Renal pelvis (tissue), 4 donors: ENCODE measurements around the gene DIO3. TPM values are rescaled to one million over a fixed set of nuclear protein-coding genes. Genes with fewer than 3 reads are reported as not detected.

Experiments used
- DNase-seq: peaks from one replicate; pipeline ENCODE4 v3.0.0-alpha.2; 2013
- polyA plus RNA-seq, 3 donors: library from polyadenylated mRNA; unstranded; fragments of 120-200 nt; gene quantifications; one replicate each; pipeline ENCODE4 v1.2.1, GENCODE V29; 2013; ENCODE audit not compliant: insufficient read length in 3 of 3

Gene DIO3
- polyA plus RNA-seq, 3 donors, result 0.18 to 0.27 (median 0.21) TPM

DNA sequence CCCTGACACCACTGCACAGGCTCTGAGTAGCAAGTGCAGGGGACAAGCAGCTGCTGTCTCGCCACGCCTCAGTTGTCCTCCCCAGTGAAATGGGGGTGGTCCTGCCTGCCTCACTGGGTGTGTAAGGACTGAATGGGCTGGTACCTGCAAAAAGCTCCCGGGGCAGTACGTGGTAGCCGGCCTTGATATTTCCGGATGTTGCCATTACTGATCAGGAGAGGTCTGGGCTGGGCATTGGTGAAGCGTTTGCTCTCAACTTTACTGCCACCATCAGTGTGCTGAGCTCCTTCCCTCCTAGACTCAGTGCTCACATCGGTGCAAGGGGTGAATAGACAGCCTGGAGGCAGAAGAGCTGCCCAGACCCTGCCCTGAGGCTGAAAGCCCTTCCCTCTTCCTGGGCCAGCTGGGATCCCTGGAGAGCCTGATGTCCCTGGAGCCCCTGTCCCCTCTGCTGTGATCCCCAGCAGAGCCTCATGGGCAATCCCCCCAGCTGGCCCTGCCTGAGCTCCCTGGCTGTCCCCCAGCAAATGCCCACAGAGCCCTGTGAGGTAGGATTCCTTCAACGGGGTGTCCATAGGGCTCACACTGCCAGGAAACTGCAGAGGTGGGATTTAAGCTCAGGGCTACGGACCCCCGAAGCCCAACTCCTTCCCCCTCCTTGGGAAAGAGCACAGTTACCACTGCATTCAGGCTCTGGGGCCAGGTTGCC, 18.2 kb downstream of the DIO3 start:
- DNase-seq, result no peak

DNA sequence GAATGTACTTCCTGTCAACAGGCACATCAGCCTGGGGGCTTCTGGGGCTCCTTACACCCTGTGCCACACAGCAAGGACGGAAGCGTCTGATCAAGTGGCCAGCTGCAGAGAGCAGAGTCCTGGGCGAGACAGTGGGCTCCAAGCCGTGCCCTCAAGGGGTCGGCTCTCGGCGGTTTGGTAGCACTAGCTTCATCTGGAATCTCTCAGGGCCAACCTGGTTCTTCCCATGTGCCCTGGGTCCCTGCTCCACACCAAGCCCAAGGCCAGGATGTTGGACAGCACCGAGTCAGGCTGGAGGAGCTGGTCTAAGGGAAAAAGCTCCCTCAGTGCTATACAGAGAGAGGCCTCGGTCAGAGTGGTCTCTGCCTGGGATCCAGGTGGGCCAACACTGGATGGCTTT, 20.5 kb downstream of the DIO3 start:
- DNase-seq, result no peak

DNA sequence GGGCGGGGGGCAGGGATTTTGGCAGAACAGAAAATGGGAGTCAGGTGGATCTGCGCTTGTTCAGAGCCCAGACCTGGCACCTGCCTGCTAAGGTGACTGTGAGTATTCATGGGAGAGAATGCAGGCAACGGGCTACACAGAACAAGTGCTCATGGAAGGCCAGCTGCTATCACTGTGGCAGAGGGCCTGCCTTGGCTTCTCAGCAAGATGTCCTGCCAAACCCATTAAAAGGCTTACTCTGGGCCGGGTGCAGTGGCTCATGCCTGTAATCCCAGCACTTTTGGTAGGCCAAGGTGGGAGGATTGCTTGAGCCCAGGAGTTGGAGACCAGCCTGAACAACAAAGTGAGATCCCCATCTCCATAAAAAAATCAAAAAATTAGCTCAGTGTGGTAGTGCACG, 21.0 kb downstream of the DIO3 start:
- no peak for DNase-seq

DNA sequence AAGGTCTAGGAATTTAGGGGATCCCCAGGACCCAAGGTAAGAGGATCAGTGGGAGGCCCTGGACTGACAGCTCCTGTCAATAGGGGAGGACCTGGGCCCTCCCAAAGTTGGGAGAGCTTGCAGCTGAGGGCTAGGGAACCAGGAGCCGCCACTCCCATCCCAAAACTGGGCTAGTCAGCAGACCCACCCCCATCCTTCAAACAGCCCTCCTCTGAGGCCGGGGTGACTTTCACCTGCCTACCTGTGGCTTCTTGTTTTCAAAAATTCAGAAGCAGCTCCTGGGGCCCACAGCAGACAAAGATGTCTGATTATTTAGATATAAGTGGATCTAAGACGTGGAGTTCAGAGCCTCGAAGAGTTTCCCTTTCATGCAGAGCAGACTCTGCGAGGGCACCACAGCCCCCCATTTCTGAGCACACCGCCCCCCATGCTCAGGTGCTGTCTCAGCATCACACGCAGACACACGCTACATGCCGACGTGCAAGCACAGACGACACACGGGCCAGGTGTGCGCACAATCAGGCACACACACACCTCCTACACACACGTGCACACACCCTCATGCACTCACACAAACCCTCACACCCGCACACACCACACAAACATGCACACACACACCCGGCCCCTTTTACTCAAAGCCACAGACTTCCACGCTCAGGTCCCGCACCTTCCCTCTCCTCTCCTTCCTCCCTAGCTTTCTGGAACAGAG, 21.9 kb downstream of the DIO3 start:
- DNase-seq, result no peak

DNA sequence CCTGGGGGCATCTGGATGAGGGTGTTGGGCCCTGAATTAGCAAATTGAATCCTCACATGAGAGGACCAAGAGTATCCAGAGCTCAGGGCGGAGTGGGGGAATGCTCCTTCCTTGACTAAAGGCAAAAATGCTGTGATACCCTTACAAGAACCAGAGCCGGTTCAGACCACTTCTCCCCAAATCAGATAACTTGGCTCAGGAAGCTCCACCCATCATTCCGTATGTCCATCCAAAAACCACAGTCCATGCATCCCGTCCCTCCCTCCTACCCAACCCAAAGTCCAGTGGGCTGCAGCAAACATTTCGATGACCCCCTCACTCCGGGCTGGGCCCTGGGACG, 22.4 kb downstream of the DIO3 start:
- no peak for DNase-seq

DNA sequence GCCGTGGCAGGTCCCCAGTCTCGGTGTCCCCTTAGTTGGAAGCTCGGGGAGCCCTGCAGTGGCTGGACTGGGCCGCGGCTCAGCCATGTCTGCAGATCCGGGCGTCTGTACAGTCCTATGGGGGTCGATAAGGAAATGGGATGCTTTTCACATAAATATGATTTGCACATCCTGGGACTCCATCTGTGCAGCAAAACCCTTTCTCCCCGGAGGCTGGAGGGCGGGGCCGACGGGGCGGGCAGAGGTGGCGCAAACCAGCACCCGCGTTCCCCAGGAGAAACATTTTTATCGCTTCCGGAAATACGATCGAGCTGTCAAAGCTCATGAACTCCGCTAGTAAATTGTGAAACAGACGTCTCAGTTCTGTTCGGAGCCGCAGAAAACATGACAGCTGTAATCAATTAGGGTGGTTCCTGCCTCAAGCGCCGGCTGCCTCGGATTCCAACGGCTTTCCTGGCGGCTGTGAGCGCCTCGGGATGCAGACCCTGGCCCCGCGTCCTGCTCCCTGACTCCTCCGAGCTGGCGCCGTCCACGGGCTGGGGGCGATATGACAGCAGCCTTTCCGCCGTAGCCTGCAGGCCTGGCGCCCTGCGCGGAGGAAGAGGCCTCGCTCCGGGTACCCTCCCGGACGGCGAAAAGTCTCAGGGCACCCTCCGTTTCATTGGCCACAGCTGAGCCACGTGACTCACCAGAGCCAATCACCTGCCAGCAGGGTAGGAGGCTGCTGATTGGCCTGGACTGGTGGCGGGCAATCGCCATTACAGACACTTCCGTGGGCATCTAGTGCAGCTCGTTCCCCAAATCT, 23.0 kb downstream of the DIO3 start:
- peak; percentile 88 for DNase-seq

DNA sequence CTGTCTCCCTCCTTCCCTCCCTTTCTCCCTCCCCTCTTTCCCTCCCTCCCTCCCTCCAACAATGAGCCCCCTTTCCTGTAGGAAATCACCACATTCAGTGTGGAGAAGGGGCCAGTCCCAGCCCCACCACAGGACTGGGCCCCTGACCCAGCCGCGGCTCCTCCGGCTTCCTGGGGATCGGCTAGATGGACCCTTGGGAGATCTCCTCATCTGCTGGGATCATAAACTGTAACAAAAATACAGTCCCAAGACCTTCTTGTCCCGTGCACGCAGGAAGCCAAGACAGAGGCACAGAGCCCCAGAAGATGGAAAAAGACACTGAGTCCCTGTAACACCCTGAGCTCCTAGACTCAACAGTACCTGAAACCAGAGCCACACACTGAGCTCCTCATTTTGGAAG, 23.9 kb downstream of the DIO3 start:
- no peak for DNase-seq

DNA sequence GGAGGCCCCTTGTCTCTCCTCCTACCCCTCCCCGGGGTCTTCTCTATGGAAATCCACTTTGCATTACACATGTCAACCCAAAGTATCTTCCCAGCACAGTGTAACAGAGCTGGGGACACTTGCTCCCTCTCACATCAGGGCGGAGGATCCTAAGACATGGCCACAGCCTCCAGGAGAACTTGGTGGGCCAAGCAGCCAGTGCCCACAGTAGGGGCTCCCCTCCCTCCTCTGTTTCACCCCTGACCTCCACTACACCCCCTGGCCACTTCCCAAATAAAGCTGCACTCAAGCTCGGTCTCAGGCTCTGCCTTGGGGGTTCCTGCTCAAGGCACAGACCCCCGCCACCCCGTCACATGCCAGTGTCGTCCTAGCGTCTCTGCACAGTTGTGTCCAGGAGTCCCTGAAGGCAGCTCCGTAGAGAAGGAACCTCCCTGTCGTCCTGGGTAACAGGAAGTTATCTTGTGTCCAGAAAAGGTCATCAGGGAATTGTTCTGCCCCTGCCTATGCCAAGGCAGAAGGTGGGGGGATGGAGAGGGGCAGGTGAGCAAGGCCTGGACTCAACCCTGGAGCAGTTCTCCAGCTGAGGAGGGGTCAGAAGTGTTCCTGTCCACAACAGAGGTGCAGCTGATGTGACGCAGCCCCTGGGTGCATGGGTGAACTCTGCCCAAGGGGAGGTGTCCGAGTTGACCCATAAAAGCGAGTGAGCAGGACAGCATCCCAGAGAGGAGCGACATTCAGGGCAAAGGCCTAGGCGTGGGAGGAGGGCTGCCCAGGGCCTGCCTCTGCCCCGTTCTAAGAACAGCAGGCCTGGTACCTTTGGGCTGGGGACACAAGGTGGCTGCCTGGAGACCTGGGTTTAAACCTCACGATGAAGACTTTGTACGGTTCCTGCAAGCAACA, 25.5 kb downstream of the DIO3 start:
- DNase-seq, result no peak

DNA sequence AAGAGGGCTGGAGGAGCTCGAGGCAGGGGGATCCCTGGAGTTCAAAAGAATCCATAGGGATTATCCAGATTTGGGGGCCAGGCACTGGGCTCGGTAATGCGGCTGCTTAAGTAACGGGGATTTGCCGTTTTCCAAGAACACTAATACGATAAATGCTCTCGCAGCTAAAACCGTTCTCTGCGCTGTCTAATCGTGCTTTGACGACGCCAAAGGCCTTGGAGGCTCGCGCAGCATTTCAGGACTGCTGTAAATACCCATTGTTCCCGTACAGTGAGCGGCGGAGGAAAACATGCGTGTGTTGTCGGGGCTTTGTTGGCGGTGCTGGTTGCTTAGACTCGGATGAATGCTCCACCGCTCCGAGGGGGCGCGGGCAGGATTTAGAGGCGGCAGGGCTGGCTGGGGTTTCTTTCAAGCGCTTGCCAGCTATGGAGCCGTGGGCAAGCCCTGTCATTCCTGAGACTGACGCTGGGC, 26.2 kb downstream of the DIO3 start:
- peak; percentile 40 for DNase-seq

DNA sequence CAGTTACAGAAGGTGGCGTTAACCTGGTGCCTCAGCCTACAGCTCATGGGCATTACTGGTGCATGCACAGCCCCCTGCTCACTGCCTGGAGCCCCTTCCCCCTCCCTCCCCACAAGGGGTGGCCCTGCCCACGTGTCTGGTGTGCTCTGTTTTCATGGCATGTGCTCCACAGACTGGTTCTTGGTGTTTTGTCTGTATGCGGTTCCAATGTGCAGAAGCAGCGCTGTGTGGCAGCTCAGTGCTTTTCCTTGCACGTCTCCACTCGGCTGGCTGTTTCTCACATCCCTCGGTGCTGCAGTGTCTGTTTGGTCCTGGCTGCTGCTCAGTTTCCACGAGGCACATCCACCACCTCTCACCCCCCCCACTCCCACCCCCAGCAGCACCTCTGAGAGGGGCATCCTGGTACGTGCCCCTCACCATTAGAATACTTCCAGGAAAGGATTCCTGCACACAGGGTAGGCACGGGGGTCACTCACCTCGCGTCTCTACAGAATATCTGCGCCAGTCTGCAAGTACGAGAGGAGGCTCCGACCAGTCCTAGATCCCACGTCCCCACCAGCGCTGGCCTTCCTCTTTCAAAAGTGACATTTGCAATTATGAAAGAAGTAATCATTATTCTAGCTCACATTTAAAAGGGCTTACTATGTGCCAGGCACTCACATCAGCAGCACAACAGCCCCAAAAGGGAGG, 27.1 kb downstream of the DIO3 start:
- no peak for DNase-seq

DNA sequence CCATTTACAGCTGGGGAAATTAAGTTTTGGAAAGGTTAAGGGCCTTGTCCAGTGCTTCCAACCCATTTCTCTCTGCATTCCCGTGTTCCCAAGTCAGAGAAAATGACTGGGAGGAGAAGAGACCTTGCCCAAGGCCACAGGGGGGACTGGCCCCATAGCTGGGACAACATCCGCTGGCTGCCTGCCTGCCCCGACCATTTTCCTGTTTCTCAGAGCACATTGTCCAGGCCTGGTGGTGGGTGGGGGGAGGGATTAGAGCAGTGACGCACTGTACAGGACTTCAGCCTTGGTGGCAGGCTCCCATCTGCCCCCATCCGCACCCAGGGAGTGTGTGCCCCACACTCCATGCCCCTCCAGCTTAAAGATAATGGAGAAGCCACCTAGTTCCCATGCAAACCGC, 27.7 kb downstream of the DIO3 start:
- no peak for DNase-seq

DNA sequence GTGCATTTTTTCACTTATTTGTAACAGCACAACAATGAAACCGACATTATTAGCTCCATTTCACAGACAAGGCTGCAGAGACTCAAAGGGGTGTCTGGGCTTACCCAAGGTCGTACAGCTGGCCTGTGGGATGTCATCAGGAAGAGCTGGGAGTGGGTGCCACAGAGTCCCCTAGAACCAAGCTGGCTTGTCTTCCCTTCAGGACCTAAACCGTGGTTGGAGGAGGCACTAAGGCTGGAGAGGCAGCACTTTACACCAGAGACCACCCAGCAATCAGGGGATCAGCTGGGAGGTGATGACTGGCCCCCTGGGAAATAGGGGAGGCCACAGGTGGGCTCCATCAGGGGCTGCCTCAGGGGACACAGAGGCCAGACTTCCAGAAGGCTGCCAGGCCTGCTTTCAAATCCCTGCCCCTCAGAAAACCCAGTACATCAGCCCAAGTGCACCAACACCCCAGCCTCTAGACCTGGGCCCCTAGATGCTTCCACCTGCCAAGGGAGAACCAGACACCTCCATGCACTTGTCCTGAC, 28.3 kb downstream of the DIO3 start:
- no peak for DNase-seq

DNA sequence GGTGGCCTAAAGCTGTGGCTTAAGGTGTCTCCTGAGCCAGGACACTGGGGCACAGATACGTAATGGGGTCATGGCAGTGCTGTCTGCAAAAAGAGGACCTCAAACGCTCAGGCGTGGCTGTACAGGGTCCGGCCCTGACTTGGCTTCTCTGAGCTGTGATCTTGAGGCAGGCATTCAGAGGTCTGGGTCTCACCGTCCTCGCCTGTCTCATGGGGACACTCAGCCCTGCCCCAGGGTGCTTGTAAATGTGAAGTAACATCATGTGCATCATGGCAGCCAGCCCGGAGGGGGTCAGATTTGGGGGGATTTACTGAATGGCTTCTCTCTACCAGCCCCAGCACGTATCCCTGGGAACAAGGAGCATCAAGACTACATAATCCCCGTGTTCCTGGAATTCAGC, 28.8 kb downstream of the DIO3 start:
- no peak for DNase-seq

DNA sequence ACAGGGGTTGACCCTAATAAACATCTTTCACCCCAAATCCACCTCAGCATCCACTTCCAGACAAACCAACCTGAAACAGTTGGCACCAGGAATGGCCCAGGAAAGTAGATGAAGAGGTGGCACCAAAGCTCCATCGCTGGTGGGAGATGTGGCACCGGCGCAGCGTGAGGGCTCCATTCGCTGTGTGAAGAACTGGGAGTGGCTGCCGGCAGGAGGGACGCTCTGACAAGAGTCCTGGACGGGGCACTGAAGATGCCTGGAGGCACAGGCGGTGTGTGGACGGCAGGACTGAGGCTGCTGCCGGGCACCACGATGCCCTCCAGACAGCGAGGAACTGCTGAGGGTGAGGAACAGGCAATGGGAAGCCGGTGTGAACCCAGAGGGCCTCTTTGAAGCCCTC, 29.3 kb downstream of the DIO3 start:
- no peak for DNase-seq

DNA sequence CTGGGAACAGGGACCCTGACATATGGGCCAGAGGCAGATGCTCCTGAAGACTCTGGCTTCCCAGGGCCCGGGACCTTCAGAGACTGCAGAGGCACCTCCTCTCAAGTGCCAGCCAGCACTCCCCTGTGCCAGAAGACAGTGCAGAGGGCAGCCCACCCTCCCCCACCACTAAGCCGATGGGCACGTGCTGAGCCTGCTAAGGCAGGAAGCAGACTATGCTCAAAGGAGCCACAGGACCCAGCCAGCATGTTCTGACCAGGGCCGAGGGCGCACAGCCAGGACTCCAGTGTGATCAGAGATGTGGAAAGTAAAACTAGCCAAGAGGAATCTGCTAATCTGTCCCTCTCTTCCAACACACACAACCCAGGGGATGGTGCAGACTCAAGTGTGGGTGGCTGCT, 29.8 kb downstream of the DIO3 start:
- DNase-seq, result no peak

DNA sequence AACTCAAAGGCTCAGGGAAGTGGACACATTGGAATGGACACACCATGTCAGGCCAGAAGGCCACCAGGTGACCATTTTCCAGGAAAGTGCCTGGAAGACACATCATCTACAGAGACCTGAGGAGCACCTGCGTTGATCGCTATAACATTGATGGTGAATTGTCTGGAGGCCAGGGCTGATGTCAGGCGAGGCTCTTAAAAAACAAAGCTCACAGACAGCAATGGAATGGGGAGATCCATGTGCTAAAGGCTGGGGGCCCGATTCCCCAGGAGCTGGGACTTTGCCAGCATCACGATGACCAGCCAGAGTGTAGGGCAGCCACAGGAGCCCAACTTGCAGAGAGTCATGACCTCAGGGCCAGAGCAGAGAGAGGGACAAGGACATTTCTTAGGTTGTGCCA, 30.3 kb downstream of the DIO3 start:
- DNase-seq, result no peak

DNA sequence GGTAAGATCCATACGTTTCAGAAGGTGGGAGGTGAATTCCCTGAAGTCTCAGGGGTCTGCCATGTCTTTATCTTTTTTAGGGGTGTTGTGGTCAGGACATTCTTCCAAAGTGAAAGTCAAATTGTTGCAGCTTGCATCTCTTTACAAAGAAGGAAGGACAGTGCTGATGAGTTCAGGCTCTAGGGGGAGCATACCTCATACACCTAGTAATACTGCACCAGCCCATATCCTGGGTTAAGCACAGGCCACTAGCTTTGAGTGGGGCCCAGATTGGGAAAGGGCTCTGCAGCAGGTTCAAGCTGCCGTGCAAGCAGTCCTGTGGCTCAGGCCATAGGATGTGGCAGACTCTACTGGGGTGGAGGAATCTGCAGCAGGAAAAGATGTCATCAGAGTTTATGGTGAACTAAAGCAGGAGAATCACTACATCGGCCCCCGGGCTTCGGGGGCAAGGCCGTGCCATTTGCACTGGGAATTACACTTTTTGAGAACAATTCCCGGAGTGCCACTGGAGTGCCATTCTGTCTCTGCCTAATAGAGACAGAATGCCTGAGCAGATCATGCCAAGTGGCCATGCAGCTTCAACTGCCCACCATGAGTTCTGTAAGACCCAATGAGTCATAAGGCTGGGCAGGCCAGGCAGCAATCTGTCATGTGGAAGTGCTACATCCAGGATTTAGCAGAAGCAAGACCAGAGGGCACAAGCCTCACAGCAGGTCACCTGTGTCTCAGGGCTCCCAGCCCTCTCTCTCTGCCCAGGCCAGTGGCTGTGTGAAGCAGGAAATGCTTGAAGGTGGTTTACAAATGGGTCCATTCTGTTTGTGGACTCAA, 32.3 kb downstream of the DIO3 start:
- no peak for DNase-seq

DNA sequence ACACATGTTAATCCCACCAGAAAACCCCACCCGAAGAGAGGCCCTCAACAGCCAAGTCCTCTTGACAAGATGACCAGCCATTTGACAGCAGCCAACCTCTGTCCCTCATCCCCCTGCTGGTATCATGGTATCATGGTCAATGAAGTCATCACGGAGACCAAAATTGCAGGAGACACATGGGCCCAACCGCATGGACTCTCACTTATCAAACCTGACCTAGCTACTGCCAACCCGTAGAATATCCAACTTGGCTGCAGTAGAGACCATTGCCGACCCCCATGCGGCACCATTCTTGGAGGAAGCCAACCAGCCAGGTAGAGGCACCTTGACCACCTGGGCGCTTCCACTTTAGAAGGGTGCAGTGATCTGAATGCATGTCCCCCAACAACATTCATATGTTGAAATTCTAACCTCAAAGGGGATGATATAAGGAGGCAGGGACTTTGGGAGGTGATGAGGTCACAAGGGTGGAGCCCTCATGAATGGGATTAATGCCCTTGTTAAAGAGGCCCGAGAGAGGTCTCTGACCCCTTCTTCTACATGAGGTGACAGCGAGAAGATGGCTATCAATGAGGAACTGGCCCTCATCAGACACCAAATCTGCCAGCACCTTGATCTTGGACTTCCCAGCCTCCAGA, 33.3 kb downstream of the DIO3 start:
- no peak for DNase-seq

DNA sequence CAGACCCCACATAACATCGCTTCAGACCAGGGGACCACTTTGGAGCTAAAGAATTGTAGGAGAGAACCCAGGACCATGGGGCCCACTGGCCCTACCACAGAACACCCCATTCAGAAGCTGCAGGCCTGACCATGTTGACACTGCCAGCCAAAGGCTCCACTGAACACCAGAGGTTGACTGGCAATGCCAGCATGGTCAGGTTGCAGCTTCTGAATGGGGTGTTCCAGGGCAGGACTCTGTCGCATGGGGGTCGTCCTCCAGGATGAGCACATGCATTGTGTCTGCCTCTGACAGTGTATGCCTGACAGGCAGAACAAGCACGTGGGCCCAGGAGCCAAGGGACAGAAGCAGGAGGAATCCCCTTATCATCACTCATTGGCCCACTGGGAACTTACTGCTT, 34.1 kb downstream of the DIO3 start:
- no peak for DNase-seq
